ENCODE results near the gene SLC38A10.

Gene SLC38A10

GRCh38 chr17:81252326-81252986 is 42.7 kb downstream of the SLC38A10 start:
- no peak for DNase-seq

GRCh38 chr17:81251709-81252301 is 43.3 kb downstream of the SLC38A10 start:
- no peak for DNase-seq

GRCh38 chr17:81251094-81251708 is 43.9 kb downstream of the SLC38A10 start:
- DNase-seq: no peak

GRCh38 chr17:81250286-81251093 is 44.6 kb downstream of the SLC38A10 start:
- no peak for DNase-seq

GRCh38 chr17:81249223-81250040 is 45.7 kb downstream of the SLC38A10 start:
- no peak for DNase-seq

- DNase-seq: no peak
Measured at GRCh38 chr17:81248649-81249048, 46.5 kb downstream of the SLC38A10 start.

- no peak for DNase-seq
Measured at GRCh38 chr17:81247339-81247990, 47.6 kb downstream of the SLC38A10 start.

GRCh38 chr17:81246679-81247338 is 48.3 kb downstream of the SLC38A10 start:
- no peak for DNase-seq

- no peak for DNase-seq
Measured at GRCh38 chr17:81246343-81246670, 48.8 kb downstream of the SLC38A10 start.

- DNase-seq: no peak
Measured at GRCh38 chr17:81245665-81246342, 49.3 kb downstream of the SLC38A10 start.

- DNase-seq: no peak
Measured at GRCh38 chr17:81245024-81245664, 50.0 kb downstream of the SLC38A10 start.

- DNase-seq: no peak
Measured at GRCh38 chr17:81244358-81245023, 50.6 kb downstream of the SLC38A10 start.

- DNase-seq: no peak
Measured at GRCh38 chr17:81243333-81243664, 51.8 kb downstream of the SLC38A10 start.

GRCh38 chr17:81242421-81243332 is 52.4 kb downstream of the SLC38A10 start:
- no peak for DNase-seq

- peak; percentile 15 to 79 for DNase-seq
Measured at GRCh38 chr17:81241648-81242420, 53.3 kb downstream of the SLC38A10 start.

GRCh38 chr17:81241203-81241602 is 53.9 kb downstream of the SLC38A10 start:
- no peak for DNase-seq

- no peak for DNase-seq
Measured at GRCh38 chr17:81240761-81241160, 54.3 kb downstream of the SLC38A10 start.

All from inflammatory macrophage treated with lipopolysaccharide for 1 hour (primary cell).